IMR-90 (cell line): ENCODE results near the gene EPHA10. TPM values are rescaled to one million over a fixed set of nuclear protein-coding genes. Genes with fewer than 3 reads are reported as not detected.

Source experiments
- ATAC-seq: fragments of 200-7000 bp; cut with Tn5 transposase; 2 replicates; pipeline ENCODE4 v1.9.1; 2020; ENCODE audit warnings: low read depth, mild to moderate bottlenecking, moderate library complexity
- BruUV-seq: library from RNA; stranded (reverse); fragments of 400-500 nt; replicated peaks from 2 replicates; lab custom pipeline; 2021; lab: Mats Ljungman, UMichigan
- CTCF ChIA-PET: fragments of 300-600 bp; formaldehyde crosslinking; extraction: SDS; loops from one replicate; lab custom pipeline; 2021; ENCODE audit warnings: antibody characterized with exemption; lab: Yijun Ruan, JAX
- POLR2A ChIA-PET: fragments of 300-600 bp; sonication (Branson Sonifier 250); formaldehyde crosslinking; loops from one replicate; lab custom pipeline; 2022; ENCODE audit warnings: antibody characterized with exemption; ENCODE audit not compliant: unreplicated experiment; lab: Charles Lee
- DNase-seq: peaks from one replicate; pipeline ENCODE4 v3.0.0; 2013
- H2AFZ ChIP-seq: replicated peaks from 2 replicates; pipeline ENCODE3; 2013; ENCODE audit warnings: low read length, mild to moderate bottlenecking; ENCODE audit not compliant: poor library complexity
- H2AK5ac ChIP-seq: 2 replicates; pipeline ENCODE4 v1.6.1; 2013; ENCODE audit warnings: low read depth, low read length, inconsistent platforms
- H2AK9ac ChIP-seq: replicated peaks from 2 replicates; pipeline ENCODE3; 2013; ENCODE audit warnings: mild to moderate bottlenecking, low read depth, low read length, moderate library complexity; ENCODE audit not compliant: poor library complexity
- H2BK120ac ChIP-seq: 2 replicates; pipeline ENCODE4 v1.6.1; 2013; ENCODE audit warnings: low read depth, low read length, inconsistent platforms
- H2BK15ac ChIP-seq: 3 replicates; pipeline ENCODE4 v1.6.1; 2013; ENCODE audit warnings: low read depth, low read length, inconsistent platforms
- H2BK20ac ChIP-seq: 2 replicates; pipeline ENCODE4 v1.6.1; 2013; ENCODE audit warnings: low read depth, mild to moderate bottlenecking, inconsistent platforms, low read length, moderate library complexity
- H2BK5ac ChIP-seq: 2 replicates; pipeline ENCODE4 v1.6.1; 2013; ENCODE audit warnings: mild to moderate bottlenecking, low read depth, low read length, inconsistent platforms; ENCODE audit not compliant: poor library complexity, severe bottlenecking
- H3K14ac ChIP-seq: replicated peaks from 2 replicates; pipeline ENCODE4 v1.6.1; 2013; ENCODE audit warnings: low read depth, low read length, inconsistent platforms
- H3K18ac ChIP-seq: 2 replicates; pipeline ENCODE4 v1.6.1; 2013; ENCODE audit warnings: low read depth, low read length, control low read depth
- H3K23ac ChIP-seq: 2 replicates; pipeline ENCODE4 v1.6.1; 2013; ENCODE audit warnings: low read depth, low read length, inconsistent platforms
- H3K27ac ChIP-seq: 2 replicates; pipeline ENCODE4 v1.5.1; 2013; ENCODE audit warnings: mild to moderate bottlenecking, control low read depth, low read length; ENCODE audit not compliant: insufficient read depth
- H3K27me3 ChIP-seq: 2 replicates; pipeline ENCODE4 v1.6.1; 2013; ENCODE audit warnings: low read length; ENCODE audit not compliant: control insufficient read depth, insufficient read depth
- H3K36me3 ChIP-seq: 2 replicates; pipeline ENCODE4 v1.6.1; 2013; ENCODE audit warnings: low read length, mixed read lengths; ENCODE audit not compliant: control insufficient read depth, insufficient read depth
- H3K4ac ChIP-seq: 2 replicates; pipeline ENCODE4 v1.6.1; 2013; ENCODE audit warnings: low read depth, low read length, inconsistent platforms
- H3K4me1 ChIP-seq: 2 replicates; pipeline ENCODE4 v1.6.1; 2013; ENCODE audit warnings: low read length, mixed read lengths; ENCODE audit not compliant: control insufficient read depth, insufficient read depth
- H3K4me2 ChIP-seq: 2 replicates; pipeline ENCODE4 v1.6.1; 2013; ENCODE audit warnings: low read depth, mild to moderate bottlenecking, control low read depth, low read length, moderate library complexity
- H3K4me3 ChIP-seq: 2 replicates; pipeline ENCODE4 v1.5.1; 2013; ENCODE audit warnings: low read depth, mild to moderate bottlenecking, control low read depth, low read length, moderate library complexity; ENCODE audit not compliant: insufficient read depth
- H3K56ac ChIP-seq: 2 replicates; pipeline ENCODE4 v1.6.1; 2013; ENCODE audit warnings: low read length, inconsistent platforms; ENCODE audit not compliant: insufficient read depth; ENCODE audit errors: extremely low read depth
- H3K79me1 ChIP-seq, 2 experiments: 2 replicates each; pipeline ENCODE4 v1.6.1; 2013; ENCODE audit warnings: low read length in 2 of 2, inconsistent platforms in 1 of 2, low read depth in 1 of 2
- H3K9ac ChIP-seq: 2 replicates; pipeline ENCODE4 v1.6.1; 2013; ENCODE audit warnings: low read depth, low read length, control low read depth
- H3K9me1 ChIP-seq: 2 replicates; pipeline ENCODE4 v1.6.1; 2013; ENCODE audit warnings: low read length, inconsistent platforms; ENCODE audit not compliant: insufficient read depth
- H3K9me3 ChIP-seq: 2 replicates; pipeline ENCODE4 v1.6.1; 2013; ENCODE audit warnings: low read length; ENCODE audit not compliant: control insufficient read depth, insufficient read depth
- H4K20me1 ChIP-seq: 2 replicates; pipeline ENCODE4 v1.6.1; 2013; ENCODE audit warnings: low read length, inconsistent platforms; ENCODE audit not compliant: insufficient read depth
- H4K5ac ChIP-seq: 2 replicates; pipeline ENCODE4 v1.6.1; 2013; ENCODE audit warnings: mild to moderate bottlenecking, low read depth, low read length, control low read depth
- H4K8ac ChIP-seq, 2 experiments: 2 replicates each; pipeline ENCODE4 v1.6.1; 2013; ENCODE audit warnings: low read depth in 2 of 2, low read length in 2 of 2, control low read depth in 1 of 2, inconsistent platforms in 1 of 2
- H4K91ac ChIP-seq: 2 replicates; pipeline ENCODE4 v1.6.1; 2013; ENCODE audit warnings: low read depth, low read length, inconsistent platforms; ENCODE audit not compliant: insufficient read depth
- CTCF ChIP-seq: conservative IDR thresholded peaks from 2 replicates; pipeline ENCODE4 v1.5.1; 2012; ENCODE audit warnings: mild to moderate bottlenecking, low read depth, low read length, improper control_type of control experiment
- MAFK ChIP-seq: IDR thresholded peaks from 2 replicates; pipeline ENCODE4 v1.6.1; 2012; ENCODE audit warnings: low read depth, low read length, improper control_type of control experiment
- MAZ ChIP-seq: IDR thresholded peaks from 2 replicates; pipeline ENCODE4 v1.6.1; 2012; ENCODE audit warnings: low read depth, mild to moderate bottlenecking, low read length, improper control_type of control experiment, moderate library complexity, borderline replicate concordance
- WGBS, 2 experiments: methylation state at CpG; one replicate each; pipeline versions ENCODE4 v1.1.5 to v1.1.7; 2013; ENCODE audit warnings: missing lambda C conversion rate in 2 of 2; ENCODE audit not compliant: insufficient read length in 1 of 2; ENCODE audit errors: extremely low coverage in 2 of 2; 5-methylcytosine and 5-hydroxymethylcytosine counted together
- dilution Hi-C: fragments of 300-500 bp; cut with HindIII; formaldehyde crosslinking; loops from one replicate; pipeline ENCODE4 v1.14.3; 2018; ENCODE audit warnings: low sequenced_read_pairs; ENCODE audit not compliant: unreplicated experiment
- in situ Hi-C: fragments of 300-500 bp; cut with MboI; formaldehyde crosslinking; loops from 3 replicates; pipeline ENCODE4 v1.14.3; 2019; ENCODE audit warnings: low sequenced_read_pairs, inconsistent platforms, mixed read lengths
- intact Hi-C: fragments of 100-400 bp; cut with micrococcal nuclease; formaldehyde crosslinking; loops from 2 replicates; pipeline ENCODE4 v1.10.0; 2022
- polyA plus RNA-seq, 3 experiments: library from polyadenylated mRNA; depleted of rRNA; stranded (reverse); fragments of >200 nt; gene quantifications; 2 replicates each; pipeline ENCODE4 v1.2.3, GENCODE V29; 2012; ENCODE audit warnings: low replicate concordance in 1 of 3
- total RNA-seq: library from RNA; depleted of rRNA; stranded (reverse); fragments of >200 nt; gene quantifications from 2 replicates; pipeline ENCODE4 v1.2.3, GENCODE V29; 2012

Gene EPHA10
- total and polyA plus RNA-seq, 2 of the 4 experiments (the other 2 are of a cell fraction), result not detected

GRCh38 chr1:37699147-37699546 lies 65.8 kb downstream of the EPHA10 start:
- POLR2A ChIA-PET, result no interaction called here
- Histone ChIP-seq H3K56ac (no peak overlapping the region), H3K79me1 (peaks cover 20 to 26% of the 10 kb centered on the region in 2 experiments), H2BK20ac (no peak overlapping the region), H3K4me1 (no peaks in the 10 kb centered on the region), H4K91ac (no peak overlapping the region), H3K36me3 (peaks cover 13% of the 10 kb centered on the region), H3K14ac (no peak overlapping the region), H3K27ac (no peak overlapping the region), H2AK9ac (no peak overlapping the region), H2BK15ac (no peak overlapping the region), H2AFZ (no peak overlapping the region), H3K4ac (no peak overlapping the region), H4K20me1 (no peaks in the 10 kb centered on the region), H3K27me3 (no peaks in the 10 kb centered on the region), H3K4me3 (no peak overlapping the region), H4K8ac (no peak overlapping the region), H2BK5ac (no peak overlapping the region), H3K4me2 (no peak overlapping the region), H3K9me3 (no peaks in the 10 kb centered on the region), H2BK120ac (no peak overlapping the region), H3K18ac (no peak overlapping the region), H3K23ac (no peak overlapping the region), H2AK5ac (no peak overlapping the region), H3K9me1 (no peaks in the 10 kb centered on the region), H3K9ac (no peak overlapping the region), H4K5ac (no peak overlapping the region)
- in situ Hi-C loops (no loop called here), intact Hi-C loops (no loop called here), dilution Hi-C loops (no loop called here)
- WGBS, 2 experiments, result no CpG with 5 or more reads among the region's 7 CpGs
- no peak for DNase-seq
- TF ChIP-seq MAFK (no peak), CTCF (no peak), MAZ (no peak)
- CTCF ChIA-PET, result interaction anchor here (0.7 kb wide), 1 partner anchor 21 kb away, joined by 3 read pairs; no protein-coding TSS in a partner anchor
- ATAC-seq, result no peak
- BruUV-seq, result no TSS peak
